Spinal cord (tissue), 10 donors: ENCODE results near the gene RARS1. TPM values are rescaled to one million over a fixed set of nuclear protein-coding genes. Genes with fewer than 3 reads are reported as not detected.

Source experiments
- DNase-seq, 6 donors: peaks; one replicate each; pipeline versions ENCODE4 v3.0.0 to v3.0.0-alpha.2; 2013 to 2015; ENCODE audit warnings: low spot score in 6 of 6, low read depth in 4 of 6
- H3K27ac ChIP-seq: one replicate; pipeline ENCODE4 v1.5.1; 2013; ENCODE audit warnings: low read depth, low read length, control low read depth
- H3K27me3 ChIP-seq: one replicate; pipeline ENCODE4 v1.6.1; 2013; ENCODE audit warnings: low read length; ENCODE audit not compliant: control insufficient read depth, insufficient read depth
- H3K36me3 ChIP-seq: one replicate; pipeline ENCODE4 v1.6.1; 2013; ENCODE audit warnings: low read length; ENCODE audit not compliant: control insufficient read depth, insufficient read depth
- H3K4me1 ChIP-seq: one replicate; pipeline ENCODE4 v1.6.1; 2013; ENCODE audit warnings: low read length; ENCODE audit not compliant: control insufficient read depth, insufficient read depth
- H3K4me3 ChIP-seq: one replicate; pipeline ENCODE4 v1.5.1; 2013; ENCODE audit warnings: low read depth, low read length, control low read depth
- H3K9me3 ChIP-seq: one replicate; pipeline ENCODE4 v1.6.1; 2013; ENCODE audit warnings: low read length; ENCODE audit not compliant: control insufficient read depth, insufficient read depth
- WGBS: methylation state at CpG from one replicate; pipeline ENCODE4 v1.1.5; 2013; ENCODE audit warnings: missing lambda C conversion rate; ENCODE audit not compliant: insufficient coverage; 5-methylcytosine and 5-hydroxymethylcytosine counted together
- polyA plus RNA-seq, 2 donors: library from polyadenylated mRNA; unstranded; fragments of 120-200 nt; gene quantifications; one replicate each; pipeline ENCODE4 v1.2.1, GENCODE V29; 2013; ENCODE audit not compliant: insufficient read length in 2 of 2
- total RNA-seq, 2 donors: library from RNA; depleted of rRNA in 1 of 2; stranded (reverse); fragments of 120-200 nt in 1 of 2; fragments of >200 nt in 1 of 2; gene quantifications; one replicate each; pipeline versions ENCODE4 v1.2.3 to v1.2.4, GENCODE V29; 2013 to 2014
- donor health status: healthy.

Gene RARS1
- total and polyA plus RNA-seq, 4 donors, result 46.0 to 134 (median 71.0) TPM

DNA sequence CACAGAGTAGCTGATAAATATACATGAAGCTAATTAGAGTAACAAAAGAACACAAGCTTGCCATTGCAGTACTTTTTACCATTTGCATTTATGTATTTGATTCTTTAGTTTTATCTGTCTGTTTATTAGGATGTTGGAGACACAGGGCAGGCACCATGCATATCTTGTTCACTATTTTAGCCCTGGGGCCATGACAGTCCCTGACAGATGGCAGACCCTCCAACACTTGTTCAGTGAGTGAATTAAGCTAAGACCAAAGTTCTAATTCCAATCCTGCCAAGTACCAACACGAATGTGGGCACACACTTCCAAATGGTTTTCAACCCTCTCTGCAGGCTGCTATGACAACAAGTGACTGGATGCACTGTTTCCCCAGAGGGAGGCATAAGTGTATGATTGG lies 12.0 kb upstream of the RARS1 start:
- no peaks in the 10 kb centered on the region for H3K4me1 ChIP-seq
- no CpG with 5 or more reads among the region's 1 CpG for WGBS
- no peak overlapping the region for H3K27ac ChIP-seq
- H3K4me3 ChIP-seq, result no peak overlapping the region
- DNase-seq, result peak in 1 of 6 donors; percentile 55
- H3K36me3 ChIP-seq, result peaks cover 7% of the 10 kb centered on the region
- no peaks in the 10 kb centered on the region for H3K9me3 ChIP-seq
- no peaks in the 10 kb centered on the region for H3K27me3 ChIP-seq

DNA sequence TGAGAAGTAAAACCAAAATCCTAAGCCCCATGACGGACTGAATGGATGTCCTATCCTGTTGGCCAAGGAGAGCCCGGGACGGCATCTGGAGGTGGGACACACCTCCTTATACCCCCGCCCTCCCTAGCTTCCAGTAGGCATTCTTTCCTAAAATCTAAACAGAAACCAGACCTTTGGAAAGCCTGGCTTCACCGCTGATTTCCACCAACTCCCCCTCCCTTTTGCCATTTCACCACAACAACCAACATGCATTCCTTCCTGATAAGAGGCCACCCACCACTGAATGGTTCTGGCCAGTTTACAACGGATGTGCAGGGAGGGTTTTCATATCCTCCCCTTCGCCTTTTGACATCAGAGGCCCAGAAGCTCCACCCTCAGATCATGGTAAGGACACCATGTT lies 9.2 kb upstream of the RARS1 start:
- no peak overlapping the region for H3K27ac ChIP-seq
- 73% methylated on average over 6 of the region's 7 CpGs for WGBS
- peaks cover 3% of the 10 kb centered on the region for H3K36me3 ChIP-seq
- H3K4me1 ChIP-seq, result no peaks in the 10 kb centered on the region
- H3K4me3 ChIP-seq, result no peak overlapping the region
- H3K9me3 ChIP-seq, result no peaks in the 10 kb centered on the region
- H3K27me3 ChIP-seq, result no peaks in the 10 kb centered on the region
- DNase-seq, result no peak

DNA sequence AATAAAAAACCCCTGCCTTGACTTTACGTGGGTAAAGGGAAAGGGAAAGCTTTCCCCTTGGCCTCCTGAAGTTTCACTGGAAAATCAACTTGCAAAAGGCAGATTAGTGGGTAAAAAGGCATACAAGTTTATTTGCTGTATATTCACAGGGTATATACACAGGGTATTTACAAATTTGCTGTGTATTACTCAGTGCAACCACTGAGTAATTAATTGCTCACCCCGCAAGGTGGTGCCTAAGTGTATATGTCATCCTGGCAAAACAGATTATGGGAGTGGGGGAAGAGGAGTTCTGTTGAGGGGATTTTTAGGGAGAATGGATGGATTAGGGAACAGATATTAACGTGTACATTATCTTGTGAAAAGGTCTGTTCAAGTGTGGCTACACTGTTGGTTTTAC lies 7.1 kb upstream of the RARS1 start:
- 87% methylated on average over 2 of the region's 3 CpGs for WGBS
- Histone ChIP-seq H3K4me1 (no peaks in the 10 kb centered on the region), H3K27ac (no peak overlapping the region), H3K27me3 (no peaks in the 10 kb centered on the region), H3K4me3 (no peak overlapping the region), H3K36me3 (no peaks in the 10 kb centered on the region), H3K9me3 (no peaks in the 10 kb centered on the region)
- no peak for DNase-seq

DNA sequence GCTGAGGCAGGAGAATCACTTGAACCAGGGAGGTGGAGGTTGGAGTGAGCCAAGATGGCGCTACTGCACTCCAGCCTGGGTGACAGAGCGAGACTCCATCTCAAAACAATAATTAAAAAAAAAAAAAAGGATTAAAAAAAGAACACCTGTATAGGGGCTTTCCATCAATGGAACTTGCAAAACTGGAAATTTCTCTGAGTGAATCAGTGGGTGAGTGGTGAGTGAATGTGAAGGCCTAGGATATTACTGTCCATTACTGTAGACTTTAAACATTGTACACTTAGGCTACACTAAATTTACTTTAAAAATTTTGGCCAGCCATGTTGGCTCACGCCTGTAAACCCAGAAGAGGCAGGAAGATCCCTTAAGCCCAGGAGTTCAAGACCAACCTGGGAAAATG lies 5.7 kb upstream of the RARS1 start:
- WGBS, result 100% methylated on average over 1 of the region's 3 CpGs
- Histone ChIP-seq H3K27me3 (no peaks in the 10 kb centered on the region), H3K27ac (no peak overlapping the region), H3K36me3 (no peaks in the 10 kb centered on the region), H3K4me3 (no peak overlapping the region), H3K9me3 (no peaks in the 10 kb centered on the region), H3K4me1 (no peaks in the 10 kb centered on the region)
- no peak for DNase-seq

DNA sequence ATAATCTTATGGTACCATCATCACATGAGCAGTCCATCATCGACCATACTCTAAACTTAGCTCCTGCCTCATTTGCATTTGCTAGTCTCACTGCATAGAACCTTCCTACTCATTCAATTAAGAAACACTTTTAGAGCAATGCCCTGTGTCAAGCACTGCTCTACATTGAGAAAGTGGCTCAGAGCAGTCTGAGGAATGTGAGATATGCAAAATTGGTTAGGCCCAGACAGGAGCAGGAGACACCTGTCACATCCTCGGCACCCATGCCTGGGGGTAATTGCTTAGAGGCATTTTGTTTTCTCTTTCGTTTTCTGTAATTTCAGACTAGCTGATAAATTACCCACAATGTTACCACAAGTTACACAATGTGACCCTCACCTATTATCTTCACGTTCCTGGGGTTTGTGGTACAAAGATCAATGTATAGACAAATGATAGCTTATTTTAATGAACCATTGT lies 4.9 kb upstream of the RARS1 start:
- Histone ChIP-seq H3K9me3 (no peaks in the 10 kb centered on the region), H3K27ac (no peak overlapping the region), H3K4me1 (peaks cover 3% of the 10 kb centered on the region), H3K36me3 (no peaks in the 10 kb centered on the region), H3K27me3 (no peaks in the 10 kb centered on the region), H3K4me3 (no peak overlapping the region)
- no peak for DNase-seq
- 100% methylated on average over 1 of the region's 4 CpGs for WGBS

DNA sequence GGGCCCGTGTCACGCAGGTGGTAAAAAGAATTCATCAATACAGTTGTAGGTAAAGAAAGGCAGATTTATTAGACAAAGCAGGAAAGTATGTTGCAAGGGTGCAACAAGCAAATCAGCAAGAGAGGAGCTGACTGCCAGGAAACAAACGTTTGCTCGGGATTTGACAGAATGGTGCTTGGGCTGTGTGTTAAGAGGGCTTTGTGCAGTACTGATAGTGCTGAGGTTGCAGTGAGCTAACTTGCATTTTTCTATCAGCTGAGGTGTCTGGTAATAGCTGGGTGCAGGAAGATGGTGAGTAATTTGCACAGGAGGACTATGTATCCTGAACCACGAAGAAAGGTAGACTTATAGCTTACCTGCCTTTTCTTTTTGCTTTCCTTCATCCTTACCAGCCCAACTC lies 3.9 kb upstream of the RARS1 start:
- H3K4me1 ChIP-seq, result peaks cover 9% of the 10 kb centered on the region
- no peak overlapping the region for H3K4me3 ChIP-seq
- H3K27ac ChIP-seq, result no peak overlapping the region
- WGBS, result 69% methylated on average over 2 of the region's 5 CpGs
- DNase-seq, result no peak
- H3K36me3 ChIP-seq, result no peaks in the 10 kb centered on the region
- H3K9me3 ChIP-seq, result no peaks in the 10 kb centered on the region
- H3K27me3 ChIP-seq, result no peaks in the 10 kb centered on the region

DNA sequence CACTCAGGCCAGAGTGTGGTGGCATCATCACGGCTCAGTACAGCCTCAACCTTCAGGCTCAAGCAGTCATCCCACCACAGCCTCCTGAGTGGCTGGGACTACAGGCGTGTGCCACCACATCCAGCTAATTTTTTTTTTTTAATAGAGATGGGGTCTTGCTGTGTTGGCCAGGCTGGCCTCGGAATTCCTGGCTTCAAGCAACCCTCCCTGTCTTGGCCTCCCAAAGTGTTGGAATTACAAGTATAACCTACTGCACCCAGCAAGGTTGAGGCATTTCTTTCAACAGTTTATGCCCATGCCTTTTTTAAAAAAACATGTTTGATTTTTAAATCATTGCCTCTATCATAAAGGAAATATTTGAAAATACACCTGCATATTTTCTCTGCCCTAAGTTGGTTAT lies 2.8 kb downstream of the RARS1 start:
- no peak overlapping the region for H3K4me3 ChIP-seq
- H3K27me3 ChIP-seq, result no peaks in the 10 kb centered on the region
- no peak overlapping the region for H3K27ac ChIP-seq
- no peaks in the 10 kb centered on the region for H3K9me3 ChIP-seq
- H3K4me1 ChIP-seq, result peaks cover 9% of the 10 kb centered on the region
- no peak for DNase-seq
- H3K36me3 ChIP-seq, result peaks cover 23% of the 10 kb centered on the region
- no CpG with 5 or more reads among the region's 3 CpGs for WGBS

DNA sequence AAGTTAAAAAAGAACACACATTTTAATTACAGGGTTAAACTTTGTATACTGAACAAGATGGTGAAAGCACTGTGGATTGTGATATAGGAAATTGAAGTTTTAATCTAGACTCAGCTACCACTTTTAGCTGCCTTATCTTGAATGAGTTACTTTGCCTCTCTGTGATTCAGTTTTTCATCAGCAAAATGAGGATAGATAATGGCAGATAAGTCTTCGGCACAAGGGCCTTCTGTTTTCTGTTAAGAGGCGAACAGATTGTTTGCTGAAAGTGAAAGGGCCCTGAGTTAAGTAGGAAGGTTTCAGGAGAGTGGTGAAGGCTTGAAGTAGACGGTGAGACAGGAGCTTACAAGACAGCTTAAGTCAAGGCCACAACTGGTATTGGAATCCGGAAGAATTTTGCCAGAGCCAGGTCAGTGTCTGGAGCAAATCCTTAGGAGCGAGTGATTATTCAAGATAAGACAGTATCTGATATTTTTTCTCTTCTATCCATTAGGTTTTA lies 7.8 kb downstream of the RARS1 start:
- H3K36me3 ChIP-seq, result peaks cover 42% of the 10 kb centered on the region
- no peak overlapping the region for H3K27ac ChIP-seq
- no peak for DNase-seq
- WGBS, result 95% methylated on average over 3 of the region's 5 CpGs
- H3K9me3 ChIP-seq, result no peaks in the 10 kb centered on the region
- H3K4me1 ChIP-seq, result no peaks in the 10 kb centered on the region
- H3K27me3 ChIP-seq, result no peaks in the 10 kb centered on the region
- H3K4me3 ChIP-seq, result no peak overlapping the region

DNA sequence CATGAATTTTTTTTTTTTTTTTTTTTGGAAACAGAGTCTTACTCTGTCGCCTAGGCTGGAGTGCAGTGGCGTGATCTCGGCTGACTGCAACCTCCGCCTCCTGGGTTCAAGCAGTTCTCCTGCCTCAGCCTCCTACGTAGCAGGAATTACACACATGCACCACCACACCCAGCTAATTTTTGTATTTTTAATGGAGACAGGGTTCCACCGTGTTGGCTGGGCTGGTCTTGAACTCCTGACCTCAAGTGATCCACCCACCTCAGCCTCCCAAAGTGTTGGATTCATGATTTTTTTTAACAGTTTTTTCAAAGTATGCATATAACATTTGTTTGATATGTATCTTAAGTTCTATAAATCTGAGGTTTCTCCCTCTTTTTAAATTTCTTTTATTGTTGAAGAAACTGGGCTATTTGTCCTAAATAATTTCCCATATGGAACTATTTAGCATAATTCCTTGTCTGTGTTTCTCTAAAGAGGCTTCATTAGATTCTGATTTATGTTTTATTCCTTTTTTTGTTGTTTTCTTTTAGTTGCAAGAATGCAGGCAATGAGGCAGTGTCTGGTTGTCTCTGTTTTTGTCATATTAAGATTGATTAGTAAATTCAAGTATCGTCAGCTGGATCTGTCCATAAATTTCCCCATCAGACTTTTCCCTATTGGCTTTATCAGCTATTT lies 16.4 kb downstream of the RARS1 start:
- no peak overlapping the region for H3K4me3 ChIP-seq
- H3K9me3 ChIP-seq, result no peaks in the 10 kb centered on the region
- peaks cover 33% of the 10 kb centered on the region for H3K36me3 ChIP-seq
- no peak overlapping the region for H3K27ac ChIP-seq
- H3K4me1 ChIP-seq, result no peaks in the 10 kb centered on the region
- no peaks in the 10 kb centered on the region for H3K27me3 ChIP-seq
- no CpG with 5 or more reads among the region's 7 CpGs for WGBS
- no peak for DNase-seq

DNA sequence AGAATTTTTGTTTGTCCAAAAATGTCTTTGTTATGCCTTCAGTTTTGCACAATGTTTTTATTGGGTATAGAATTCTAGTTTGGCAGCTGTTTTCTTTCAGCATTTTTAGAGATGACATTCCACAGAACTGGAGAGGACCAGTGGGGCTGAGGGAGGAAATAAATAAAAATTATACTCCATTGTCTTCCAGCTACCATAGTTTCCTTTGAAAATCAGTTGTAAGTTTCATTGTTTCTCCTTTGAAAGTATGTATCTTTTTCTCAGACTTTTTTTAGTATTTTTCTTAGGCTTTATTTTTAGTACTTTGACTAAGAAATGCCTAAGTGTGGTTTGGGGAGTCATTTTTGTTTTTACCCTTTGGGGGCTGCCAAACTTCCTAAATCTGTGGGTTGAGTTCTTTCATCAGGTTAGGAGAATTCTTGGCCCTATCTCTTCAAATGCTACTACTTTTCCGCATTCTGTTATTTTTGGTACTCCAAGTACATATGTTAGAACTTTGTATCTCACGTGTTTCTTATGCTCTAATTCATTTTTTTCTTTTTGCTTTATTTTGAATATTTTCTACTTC lies 27.7 kb downstream of the RARS1 start:
- Histone ChIP-seq H3K9me3 (peaks cover 4% of the 10 kb centered on the region), H3K27me3 (no peaks in the 10 kb centered on the region), H3K36me3 (peaks cover 40% of the 10 kb centered on the region), H3K4me3 (no peak overlapping the region), H3K27ac (no peak overlapping the region), H3K4me1 (no peaks in the 10 kb centered on the region)
- no peak for DNase-seq
- no CpG with 5 or more reads among the region's 2 CpGs for WGBS
